ENCODE data around the gene MZT2A. TPM values are rescaled to one million over a fixed set of nuclear protein-coding genes. Genes with fewer than 3 reads are reported as not detected.
"Not testable (repeated sequence)": the region's sequence is repeated elsewhere in the genome, so short reads cannot be mapped to it uniquely, and the experiment has no call there.

Gene MZT2A
- total and polyA plus RNA-seq, 4 donors: 29.5 to 77.4 (median 66.9) TPM

DNA sequence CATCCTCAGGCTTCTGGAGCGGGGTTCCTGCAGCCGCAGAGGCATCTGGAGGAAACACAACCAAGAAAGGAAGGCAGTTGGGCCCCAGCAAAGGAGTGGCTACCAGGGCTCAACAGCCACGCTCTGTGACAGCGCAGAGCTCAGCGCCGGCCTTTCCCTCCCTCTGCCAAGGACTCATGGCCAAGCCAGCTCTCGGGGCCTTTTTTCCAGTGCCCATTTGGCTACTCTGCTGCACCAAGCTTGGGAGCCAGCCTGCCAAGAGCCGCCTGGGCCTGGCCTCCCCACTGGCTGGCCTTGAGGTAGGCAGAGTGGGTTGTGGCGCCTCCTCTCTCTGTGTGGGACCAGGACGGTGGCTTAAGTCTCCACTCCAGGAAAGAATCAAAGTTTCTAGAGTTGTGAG, 28.3 kb upstream of the MZT2A start:
- Histone ChIP-seq H3K9me3 (ENCODE audit: control insufficient read depth in 4 of 4, insufficient read depth in 3 of 4, low read length in 3 of 4) (no peaks in the 10 kb centered on the region), H3K9ac (ENCODE audit: insufficient read depth in 1 of 2, low read length in 2 of 2) (no peak overlapping the region), H3K27me3 (ENCODE audit: control insufficient read depth in 3 of 3, insufficient read depth in 3 of 3, low read length in 2 of 3) (no peaks in the 10 kb centered on the region), H3K36me3 (ENCODE audit: control insufficient read depth in 4 of 4, insufficient read depth in 4 of 4, low read length in 4 of 4) (peaks cover 0 to 29% (median 2%) of the 10 kb centered on the region in 4 donors), H3K4me1 (ENCODE audit: control insufficient read depth in 5 of 5, insufficient read depth in 5 of 5, low read length in 5 of 5) (no peaks in the 10 kb centered on the region), H3K4me3 (no peak overlapping the region), H3K27ac (ENCODE audit: low read depth in 1 of 2, low read length in 1 of 2) (no peak overlapping the region)
- TF ChIP-seq, protein P1, sequence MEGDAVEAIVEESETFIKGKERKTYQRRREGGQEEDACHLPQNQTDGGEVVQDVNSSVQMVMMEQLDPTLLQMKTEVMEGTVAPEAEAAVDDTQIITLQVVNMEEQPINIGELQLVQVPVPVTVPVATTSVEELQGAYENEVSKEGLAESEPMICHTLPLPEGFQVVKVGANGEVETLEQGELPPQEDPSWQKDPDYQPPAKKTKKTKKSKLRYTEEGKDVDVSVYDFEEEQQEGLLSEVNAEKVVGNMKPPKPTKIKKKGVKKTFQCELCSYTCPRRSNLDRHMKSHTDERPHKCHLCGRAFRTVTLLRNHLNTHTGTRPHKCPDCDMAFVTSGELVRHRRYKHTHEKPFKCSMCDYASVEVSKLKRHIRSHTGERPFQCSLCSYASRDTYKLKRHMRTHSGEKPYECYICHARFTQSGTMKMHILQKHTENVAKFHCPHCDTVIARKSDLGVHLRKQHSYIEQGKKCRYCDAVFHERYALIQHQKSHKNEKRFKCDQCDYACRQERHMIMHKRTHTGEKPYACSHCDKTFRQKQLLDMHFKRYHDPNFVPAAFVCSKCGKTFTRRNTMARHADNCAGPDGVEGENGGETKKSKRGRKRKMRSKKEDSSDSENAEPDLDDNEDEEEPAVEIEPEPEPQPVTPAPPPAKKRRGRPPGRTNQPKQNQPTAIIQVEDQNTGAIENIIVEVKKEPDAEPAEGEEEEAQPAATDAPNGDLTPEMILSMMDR (IDR thresholded peaks at IDR 0.05; ENCODE audit: control extremely low read depth, extremely low read depth): no peak
- WGBS, 2 donors: 87 to 98% methylated on average over 8 to 10 of the region's 10 CpGs
- DNase-seq (no peak), ATAC-seq (ENCODE audit: insufficient read depth, low FRiP score) (no peak)

DNA sequence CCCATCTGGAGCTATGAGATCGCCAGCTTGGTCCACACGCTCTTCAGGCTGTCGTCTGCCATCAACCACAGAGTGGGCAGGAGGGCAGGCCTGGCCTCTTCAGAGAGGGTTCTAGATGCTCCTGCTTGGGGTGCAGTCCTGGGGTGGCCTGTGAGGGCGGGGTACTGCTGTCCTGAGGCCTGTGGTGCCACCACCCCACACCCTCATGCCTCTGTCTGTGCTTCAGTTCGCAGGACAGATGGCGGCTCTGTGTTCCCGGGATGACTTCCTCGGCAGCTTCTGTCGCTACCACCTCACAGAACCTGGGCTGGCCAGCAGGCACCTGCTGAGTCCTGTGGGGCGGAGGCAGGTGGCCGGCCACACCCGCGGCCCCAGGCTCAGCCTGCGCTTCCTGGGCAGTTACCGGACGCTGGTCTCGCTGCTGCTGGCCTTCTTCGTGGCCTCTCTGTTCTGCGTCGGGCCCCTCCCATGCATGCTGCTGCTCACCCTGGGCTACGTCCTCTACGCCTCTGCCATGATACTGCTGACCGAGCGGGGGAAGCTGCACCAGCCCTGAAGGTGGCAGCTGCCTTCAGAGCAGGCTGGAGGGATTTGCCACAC, 27.8 kb upstream of the MZT2A start:
- not testable (repeated sequence) for H3K9ac ChIP-seq (ENCODE audit: insufficient read depth in 1 of 2, low read length in 2 of 2); H3K27me3 ChIP-seq (ENCODE audit: control insufficient read depth in 3 of 3, insufficient read depth in 3 of 3, low read length in 2 of 3); ATAC-seq (ENCODE audit: insufficient read depth, low FRiP score); H3K9me3 ChIP-seq (ENCODE audit: control insufficient read depth in 4 of 4, insufficient read depth in 3 of 4, low read length in 3 of 4); H3K27ac ChIP-seq (ENCODE audit: low read depth in 1 of 2, low read length in 1 of 2); H3K4me3 ChIP-seq; H3K4me1 ChIP-seq (ENCODE audit: control insufficient read depth in 5 of 5, insufficient read depth in 5 of 5, low read length in 5 of 5); DNase-seq
- H3K36me3 ChIP-seq (ENCODE audit: control insufficient read depth in 4 of 4, insufficient read depth in 4 of 4, low read length in 4 of 4): peaks cover 0 to 32% (median 2%) of the 10 kb centered on the region in 4 donors
- WGBS, 2 donors: 84 to 92% methylated on average over 13 to 24 of the region's 24 CpGs

DNA sequence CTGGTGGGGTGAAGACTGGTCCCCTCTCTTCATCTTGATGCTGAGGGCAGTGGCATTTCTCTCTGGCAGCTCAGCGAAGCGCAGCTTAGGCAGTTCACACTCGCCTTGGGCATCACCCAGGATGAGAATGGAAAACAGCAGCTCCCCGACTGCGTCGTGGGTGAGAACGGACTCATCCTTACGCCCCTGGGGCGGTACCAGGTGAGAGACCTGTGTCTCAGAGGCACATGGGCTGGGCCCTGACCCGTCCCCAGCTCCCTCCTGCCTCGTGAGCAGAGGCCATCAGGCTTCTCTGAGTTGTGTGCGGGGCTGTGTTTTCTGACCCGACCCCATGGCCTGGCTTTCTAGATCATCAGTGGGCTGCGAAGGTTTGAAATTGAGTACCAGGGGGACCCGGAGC, 27.3 kb upstream of the MZT2A start:
- Histone ChIP-seq H3K9me3 (ENCODE audit: control insufficient read depth in 4 of 4, insufficient read depth in 3 of 4, low read length in 3 of 4) (no peaks in the 10 kb centered on the region), H3K4me3 (no peak overlapping the region), H3K27me3 (ENCODE audit: control insufficient read depth in 3 of 3, insufficient read depth in 3 of 3, low read length in 2 of 3) (no peaks in the 10 kb centered on the region), H3K36me3 (ENCODE audit: control insufficient read depth in 4 of 4, insufficient read depth in 4 of 4, low read length in 4 of 4) (peaks cover 0 to 32% (median 2%) of the 10 kb centered on the region in 4 donors), H3K27ac (ENCODE audit: low read depth in 1 of 2, low read length in 1 of 2) (no peak overlapping the region), H3K9ac (ENCODE audit: insufficient read depth in 1 of 2, low read length in 2 of 2) (no peak overlapping the region), H3K4me1 (ENCODE audit: control insufficient read depth in 5 of 5, insufficient read depth in 5 of 5, low read length in 5 of 5) (no peaks in the 10 kb centered on the region)
- no peak for DNase-seq
- TF ChIP-seq, protein P1 (IDR thresholded peaks at IDR 0.05; ENCODE audit: control extremely low read depth, extremely low read depth): no peak
- no peak for ATAC-seq (ENCODE audit: insufficient read depth, low FRiP score)
- WGBS, 2 donors: 96 to 98% methylated on average over 15 of the region's 15 CpGs

DNA sequence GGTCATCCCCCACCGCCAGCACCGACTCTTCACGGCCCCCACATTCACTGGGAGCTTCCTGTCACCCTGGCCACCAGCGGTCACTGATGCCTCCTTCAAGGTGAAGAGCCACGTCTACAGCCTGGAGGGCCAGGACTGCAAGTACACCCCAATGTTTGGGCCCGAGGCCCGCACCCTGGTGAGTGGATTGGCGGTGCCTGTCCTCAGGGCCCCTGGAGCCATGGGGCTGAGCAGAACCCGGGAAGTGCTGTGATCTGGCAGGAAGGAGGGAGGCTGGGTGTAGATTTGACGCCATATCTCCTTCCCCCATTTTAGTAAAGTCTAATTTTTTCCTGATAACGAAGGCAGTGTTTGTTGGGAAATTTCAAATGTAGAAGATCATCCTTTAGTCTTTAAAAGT, 26.3 kb upstream of the MZT2A start:
- H3K4me3 ChIP-seq; H3K9ac ChIP-seq (ENCODE audit: insufficient read depth in 1 of 2, low read length in 2 of 2); H3K4me1 ChIP-seq (ENCODE audit: control insufficient read depth in 5 of 5, insufficient read depth in 5 of 5, low read length in 5 of 5); H3K27me3 ChIP-seq (ENCODE audit: control insufficient read depth in 3 of 3, insufficient read depth in 3 of 3, low read length in 2 of 3); DNase-seq; H3K27ac ChIP-seq (ENCODE audit: low read depth in 1 of 2, low read length in 1 of 2); ATAC-seq (ENCODE audit: insufficient read depth, low FRiP score); H3K9me3 ChIP-seq (ENCODE audit: control insufficient read depth in 4 of 4, insufficient read depth in 3 of 4, low read length in 3 of 4): not testable (repeated sequence)
- WGBS, 2 donors: 93 to 98% methylated on average over 6 to 10 of the region's 11 CpGs
- peaks cover 0 to 39% (median 2%) of the 10 kb centered on the region in 4 donors for H3K36me3 ChIP-seq (ENCODE audit: control insufficient read depth in 4 of 4, insufficient read depth in 4 of 4, low read length in 4 of 4)

DNA sequence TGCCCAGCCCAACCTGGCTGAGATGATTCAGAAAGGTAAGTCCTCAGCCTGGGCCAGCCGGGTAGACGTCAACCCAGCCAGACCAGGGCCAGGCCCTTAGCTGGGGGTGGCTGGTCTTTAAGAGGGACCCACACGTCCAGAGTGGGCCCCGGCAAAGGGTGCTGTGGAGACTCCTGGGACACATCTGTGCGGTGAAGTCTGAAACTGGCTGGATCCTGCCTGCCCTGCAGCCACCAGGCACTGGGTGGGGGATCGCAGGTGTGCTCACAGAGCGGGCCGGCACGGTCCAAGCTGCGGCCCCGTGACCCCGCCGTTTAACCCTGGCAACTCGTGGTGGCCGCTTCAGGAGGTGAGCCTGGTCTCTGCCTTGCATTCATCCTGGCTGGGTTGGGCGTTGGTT, 25.7 kb upstream of the MZT2A start:
- H3K4me1 ChIP-seq (ENCODE audit: control insufficient read depth in 5 of 5, insufficient read depth in 5 of 5, low read length in 5 of 5); H3K27me3 ChIP-seq (ENCODE audit: control insufficient read depth in 3 of 3, insufficient read depth in 3 of 3, low read length in 2 of 3); H3K4me3 ChIP-seq; H3K9ac ChIP-seq (ENCODE audit: insufficient read depth in 1 of 2, low read length in 2 of 2); H3K9me3 ChIP-seq (ENCODE audit: control insufficient read depth in 4 of 4, insufficient read depth in 3 of 4, low read length in 3 of 4); H3K27ac ChIP-seq (ENCODE audit: low read depth in 1 of 2, low read length in 1 of 2); DNase-seq; ATAC-seq (ENCODE audit: insufficient read depth, low FRiP score): not testable (repeated sequence)
- H3K36me3 ChIP-seq (ENCODE audit: control insufficient read depth in 4 of 4, insufficient read depth in 4 of 4, low read length in 4 of 4): peaks cover 0 to 44% (median 2%) of the 10 kb centered on the region in 4 donors
- 84 to 90% methylated on average over 11 to 16 of the region's 16 CpGs for WGBS, 2 donors
